Skin of body (tissue), 2 donors: ENCODE measurements around the gene CDRT15. TPM values are rescaled to one million over a fixed set of nuclear protein-coding genes. Genes with fewer than 3 reads are reported as not detected.
"Not testable (repeated sequence)": the region's sequence is repeated elsewhere in the genome, so short reads cannot be mapped to it uniquely, and the experiment has no call there.

ENCODE experiments used
- DNase-seq: peaks from one replicate; lab custom pipeline; 2025; lab: John Stamatoyannopoulos, UW
- total RNA-seq: library from RNA; depleted of rRNA; stranded (reverse); fragments of >200 nt; gene quantifications from one replicate; pipeline ENCODE4 v1.2.3, GENCODE V29; 2014

Gene CDRT15
- total RNA-seq, 1 donor from 2014 or later = not detected

DNA sequence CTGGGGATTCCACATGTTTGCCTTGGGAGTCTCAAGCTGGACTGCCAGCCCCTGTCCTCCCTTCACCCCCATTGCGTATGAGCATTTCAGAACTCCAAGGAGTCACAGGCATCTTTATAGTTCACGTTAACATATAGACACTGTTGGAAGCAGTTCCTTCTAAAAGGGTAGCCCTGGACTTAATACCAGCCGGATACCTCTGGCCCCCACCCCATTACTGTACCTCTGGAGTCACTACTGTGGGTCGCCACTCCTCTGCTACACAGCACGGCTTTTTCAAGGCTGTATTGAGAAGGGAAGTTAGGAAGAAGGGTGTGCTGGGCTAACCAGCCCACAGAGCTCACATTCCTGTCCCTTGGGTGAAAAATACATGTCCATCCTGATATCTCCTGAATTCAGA, 28.9 kb downstream of the CDRT15 start:
- no peak for DNase-seq

DNA sequence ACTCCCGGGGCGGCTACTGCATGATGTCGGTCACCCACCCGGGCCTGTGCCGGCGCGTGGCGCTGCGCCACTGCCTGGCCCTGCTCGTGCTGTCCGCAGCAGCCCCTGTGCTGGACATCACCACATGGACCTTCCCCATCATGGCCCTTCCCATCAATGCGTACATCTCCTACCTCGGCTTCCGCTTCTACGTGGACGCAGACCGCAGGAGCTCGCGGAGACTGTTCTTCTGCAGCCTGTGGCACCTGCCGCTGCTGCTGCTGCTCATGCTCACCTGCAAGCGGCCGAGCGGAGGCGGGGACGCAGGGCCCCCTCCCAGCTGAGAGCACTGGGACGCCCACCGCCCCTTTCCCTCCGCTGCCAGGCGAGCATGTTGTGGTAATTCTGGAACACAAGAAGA, 29.8 kb downstream of the CDRT15 start:
- DNase-seq = no peak

DNA sequence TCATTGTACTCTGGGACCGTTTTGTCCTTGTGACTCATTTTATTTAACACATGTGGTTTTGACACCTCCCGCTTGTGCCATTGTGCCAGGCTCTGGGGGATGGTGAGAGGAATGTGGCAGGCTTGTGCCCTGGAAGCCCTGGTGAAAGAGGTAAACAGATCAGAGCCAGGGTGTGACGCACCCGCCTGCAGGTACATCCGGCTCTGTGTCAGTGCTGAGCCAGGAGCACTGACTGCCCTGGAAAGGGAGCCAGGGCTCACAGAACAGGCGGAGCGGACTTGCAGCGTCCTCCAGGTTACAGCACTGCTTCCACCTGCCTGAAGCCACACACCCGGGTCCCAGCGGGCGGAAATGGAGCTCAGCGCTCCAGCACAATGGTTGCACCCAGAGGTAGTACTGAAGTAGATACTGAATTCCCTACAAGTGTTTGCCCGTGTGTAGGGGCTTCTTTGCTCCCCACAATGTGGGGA, 30.6 kb downstream of the CDRT15 start:
- no peak for DNase-seq

DNA sequence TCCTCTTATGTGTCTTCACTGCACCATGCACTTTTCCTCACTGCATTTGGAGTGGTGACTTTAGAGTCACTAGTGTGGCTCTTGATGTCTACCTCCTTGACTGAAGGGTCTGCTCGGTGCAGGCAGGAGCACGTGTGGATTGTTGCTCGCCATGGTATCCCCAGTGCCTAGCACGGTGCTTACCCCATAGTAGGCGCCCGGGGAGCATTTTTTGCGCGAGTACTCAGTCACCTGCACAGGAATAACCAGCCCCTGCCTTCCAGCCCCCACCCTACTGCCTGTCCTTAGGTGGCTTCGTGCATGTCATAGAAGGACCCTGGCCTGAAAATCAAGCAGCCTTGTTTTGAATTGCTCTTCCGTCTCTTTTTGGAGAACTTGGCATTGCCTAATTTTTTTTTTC, 31.3 kb downstream of the CDRT15 start:
- no peak for DNase-seq

DNA sequence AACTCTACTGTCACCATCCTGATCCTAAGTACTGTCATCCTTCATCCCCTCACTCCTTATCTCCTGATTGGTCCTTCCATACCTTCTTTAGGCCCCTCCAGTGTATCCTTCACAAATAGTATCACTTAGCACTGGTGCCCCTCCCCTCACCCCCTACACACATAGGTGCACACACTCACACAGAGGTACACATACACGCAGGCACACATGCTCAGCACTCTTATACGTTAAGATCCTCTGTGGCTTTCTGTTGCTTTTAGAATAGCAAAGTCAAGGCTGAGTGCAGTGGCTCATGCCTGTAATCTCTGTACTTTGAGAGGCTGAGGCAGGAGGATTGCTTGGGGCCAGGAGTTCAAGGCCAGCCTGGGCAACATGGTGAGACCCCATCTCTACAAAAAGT, 32.1 kb downstream of the CDRT15 start:
- DNase-seq = no peak

DNA sequence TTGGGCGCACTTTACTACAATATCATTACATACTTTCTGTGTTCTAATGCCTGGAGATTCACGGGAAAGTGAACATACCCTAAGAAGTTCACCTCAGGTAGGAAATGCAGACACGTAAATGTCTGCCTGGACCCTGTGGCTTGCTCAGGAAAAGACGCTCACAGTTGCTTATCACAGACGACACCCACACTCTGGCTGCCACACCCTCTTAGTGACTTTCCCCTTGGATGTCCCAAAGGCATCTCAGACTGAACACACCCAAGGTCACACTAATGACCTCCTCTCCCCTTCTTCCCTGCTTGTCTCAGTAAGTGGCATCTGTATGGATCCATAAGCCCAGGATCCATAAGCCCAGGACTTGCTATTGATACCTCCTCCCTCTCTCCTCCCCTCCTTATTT, 32.6 kb downstream of the CDRT15 start:
- no peak for DNase-seq

DNA sequence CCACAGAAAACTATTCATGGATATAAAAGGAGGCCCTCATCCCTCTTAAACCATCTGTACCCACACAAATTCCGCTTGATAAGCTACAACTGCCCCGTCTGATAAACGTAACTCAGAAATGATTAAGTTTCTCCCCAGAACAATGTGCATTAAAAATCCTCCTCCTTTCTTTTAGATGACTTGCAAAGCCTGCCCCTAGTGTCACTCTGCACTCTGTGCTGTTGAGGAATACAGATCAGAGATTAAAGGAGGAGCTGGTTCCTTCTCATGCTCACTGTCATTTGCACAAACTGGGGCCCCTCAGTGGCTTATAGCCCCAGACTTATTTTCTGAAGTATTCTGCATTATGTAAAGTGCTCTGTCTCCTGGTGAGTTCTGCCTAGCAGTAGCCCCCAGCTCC, 33.3 kb downstream of the CDRT15 start:
- no peak for DNase-seq

DNA sequence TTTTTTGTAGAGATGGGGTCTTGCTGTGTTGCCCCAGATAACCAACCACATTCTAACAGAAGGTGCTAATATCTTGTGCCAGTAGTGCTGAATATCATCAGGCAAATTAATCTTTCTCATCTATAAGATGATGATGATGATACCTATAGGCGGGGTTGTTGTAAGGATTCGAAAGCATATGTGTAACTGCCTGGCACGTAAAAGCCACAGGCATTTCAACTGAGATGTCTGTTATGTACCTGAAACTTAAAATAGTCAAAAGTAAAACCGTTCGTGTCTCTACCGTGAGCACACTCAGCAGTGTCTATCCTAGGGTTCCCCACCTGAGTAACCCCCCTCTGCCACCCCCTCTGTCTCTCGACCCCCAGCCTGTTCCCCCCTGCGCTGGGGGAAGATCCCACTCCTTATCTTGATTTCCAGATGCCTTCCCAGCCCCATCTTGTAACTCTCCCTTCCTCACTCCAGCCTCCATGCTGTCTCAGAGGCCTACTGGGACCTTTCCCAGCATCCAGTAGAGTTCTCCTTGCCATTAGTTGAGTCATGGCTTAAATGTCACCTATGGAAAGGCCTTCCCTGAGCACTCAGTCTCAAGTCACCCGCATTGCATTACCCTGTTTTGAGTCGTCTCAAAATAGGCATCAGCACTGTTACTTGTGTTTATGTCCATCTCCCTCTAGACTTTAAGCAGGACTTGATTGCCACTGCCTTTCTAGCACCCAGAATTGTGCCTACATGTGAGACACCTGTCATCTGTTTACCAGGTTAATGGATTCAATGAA, 34.1 kb downstream of the CDRT15 start:
- no peak for DNase-seq

DNA sequence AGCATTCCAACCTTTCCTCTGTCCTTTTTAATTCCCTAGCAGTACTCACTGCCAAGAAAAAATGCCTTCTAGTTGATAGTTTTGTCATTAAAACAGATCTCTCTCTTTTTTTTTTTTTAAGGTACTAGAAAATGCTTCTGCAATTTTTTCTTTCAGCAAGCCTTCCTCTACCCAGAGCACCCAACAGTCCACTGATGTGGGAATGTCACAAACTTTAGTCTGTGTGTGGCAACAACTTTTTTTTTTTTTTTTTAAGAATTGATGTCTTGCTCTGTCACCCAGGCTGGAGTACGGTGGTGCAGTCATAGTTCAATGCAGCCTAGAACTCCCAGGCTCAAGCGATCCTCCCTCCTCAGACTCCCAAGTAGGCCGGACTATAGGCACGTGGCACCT, 34.7 kb downstream of the CDRT15 start:
- DNase-seq = no peak

DNA sequence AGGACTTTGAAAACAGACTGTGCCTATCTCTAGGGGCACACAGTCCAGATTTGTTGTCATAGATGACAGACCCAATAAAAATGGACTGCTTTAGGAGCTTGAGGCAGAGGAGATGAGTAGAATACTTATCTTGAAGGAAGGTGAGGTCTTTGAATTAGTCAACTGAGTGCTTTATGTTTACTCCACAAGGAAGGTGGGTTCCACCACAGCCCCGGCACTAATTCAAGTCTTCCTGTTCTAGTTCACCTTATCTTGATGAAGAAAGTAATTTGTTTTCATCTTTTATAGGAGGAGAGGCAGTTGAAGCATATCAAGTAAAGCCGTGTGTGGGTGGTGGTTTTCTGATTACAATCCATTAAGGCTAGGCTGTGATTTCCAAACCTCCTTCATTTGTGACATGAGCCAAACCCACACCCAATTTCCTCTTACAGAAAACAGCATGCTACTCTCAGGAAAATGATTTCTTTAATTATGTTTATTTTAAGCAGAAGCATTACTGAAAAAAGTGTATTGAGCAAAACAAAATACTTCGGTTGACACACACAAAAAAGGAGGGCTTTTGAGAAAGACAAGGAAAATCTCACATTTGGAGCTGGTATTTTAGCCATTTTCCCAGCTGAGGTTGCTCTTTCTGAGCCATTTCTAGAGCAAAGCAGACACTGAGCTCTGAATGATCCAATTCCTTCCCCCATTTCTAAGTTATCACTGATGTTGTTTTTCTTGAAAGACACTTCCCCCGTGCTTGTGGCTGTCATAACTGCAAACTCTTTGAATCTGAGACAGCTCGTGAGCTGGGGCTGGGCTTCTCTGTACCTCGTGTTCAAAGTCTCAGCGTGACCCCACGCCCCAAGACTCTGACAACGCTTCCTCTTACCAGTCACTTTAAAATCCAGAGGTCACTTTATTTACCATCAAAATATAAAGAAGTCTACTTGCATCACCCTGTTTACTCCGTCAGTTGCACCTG, 35.4 kb downstream of the CDRT15 start:
- no peak for DNase-seq

DNA sequence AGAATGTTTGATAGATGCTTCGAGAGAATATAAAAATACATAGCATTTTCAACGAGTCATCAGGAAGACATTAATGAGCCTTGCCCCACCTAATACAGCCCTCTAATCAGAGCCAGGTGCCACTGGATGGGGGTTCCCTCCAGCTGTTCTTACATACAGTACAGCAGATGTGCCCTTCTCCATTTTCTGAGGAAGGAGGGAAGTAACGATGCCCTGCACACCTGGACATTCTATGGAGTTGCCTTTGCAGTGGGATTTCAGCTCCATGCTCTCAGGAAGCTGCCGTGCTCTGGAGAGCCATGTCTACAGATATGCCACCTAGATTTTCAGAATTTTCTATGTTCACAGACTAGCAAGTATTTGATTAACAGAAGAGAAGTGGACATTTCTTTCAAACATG, 36.3 kb downstream of the CDRT15 start:
- DNase-seq = no peak

DNA sequence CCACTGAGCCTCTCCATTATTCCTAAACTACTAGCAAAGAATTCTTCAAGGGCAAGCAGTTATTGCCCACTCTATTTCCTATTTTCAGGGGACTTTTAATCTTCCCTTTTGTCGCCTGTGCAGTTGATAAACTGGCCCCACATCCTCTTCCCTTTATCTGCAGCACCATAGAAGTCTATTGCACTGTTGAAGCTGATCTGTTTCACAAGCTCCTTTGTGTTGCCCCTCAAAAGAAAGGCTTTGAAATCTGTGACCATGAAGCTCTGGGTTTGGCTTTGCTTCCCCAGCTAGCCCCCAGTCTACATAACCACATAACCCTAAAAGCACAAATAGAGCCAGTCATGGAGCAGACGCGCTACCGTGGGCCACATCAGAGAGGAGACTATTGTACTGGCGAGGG, 37.1 kb downstream of the CDRT15 start:
- no peak for DNase-seq

DNA sequence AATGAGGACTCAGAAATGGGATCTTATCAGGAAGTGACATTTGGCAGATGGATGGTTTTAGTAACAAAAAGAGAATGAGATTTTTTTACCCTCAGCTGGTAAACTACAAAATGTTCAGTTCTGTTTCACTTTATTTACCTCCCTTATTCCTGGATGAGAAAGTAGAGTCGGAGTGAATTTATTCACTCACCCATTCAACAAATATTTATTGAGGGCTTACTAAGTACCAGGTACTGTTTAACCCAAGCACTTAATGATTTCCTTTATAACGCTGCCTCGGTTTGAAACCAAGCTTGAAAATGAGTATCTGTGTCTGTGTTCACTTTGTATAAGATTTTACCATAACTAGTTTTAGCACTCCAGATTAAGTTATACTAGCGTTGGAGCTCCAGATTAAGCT, 38.1 kb downstream of the CDRT15 start:
- no peak for DNase-seq

DNA sequence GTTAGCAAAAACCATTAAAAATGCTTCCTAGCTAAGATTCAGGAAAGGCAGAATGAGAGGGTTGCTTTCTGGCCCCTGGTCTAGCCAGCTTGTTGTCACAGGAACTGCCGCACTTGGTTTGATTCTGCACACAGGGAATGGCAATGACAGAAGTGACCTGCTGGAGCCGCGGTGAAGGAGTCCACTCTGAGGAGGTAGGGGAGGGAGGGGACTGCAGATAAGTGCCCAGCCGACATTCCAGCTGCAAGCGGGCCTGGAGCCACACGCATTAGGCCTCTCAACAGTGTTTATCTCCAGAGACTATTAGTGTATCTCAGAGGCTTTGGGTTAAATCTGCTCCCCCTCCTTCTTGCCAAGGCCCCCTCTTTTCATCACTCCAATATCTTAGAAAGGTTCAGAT, 38.6 kb downstream of the CDRT15 start:
- DNase-seq = no peak

DNA sequence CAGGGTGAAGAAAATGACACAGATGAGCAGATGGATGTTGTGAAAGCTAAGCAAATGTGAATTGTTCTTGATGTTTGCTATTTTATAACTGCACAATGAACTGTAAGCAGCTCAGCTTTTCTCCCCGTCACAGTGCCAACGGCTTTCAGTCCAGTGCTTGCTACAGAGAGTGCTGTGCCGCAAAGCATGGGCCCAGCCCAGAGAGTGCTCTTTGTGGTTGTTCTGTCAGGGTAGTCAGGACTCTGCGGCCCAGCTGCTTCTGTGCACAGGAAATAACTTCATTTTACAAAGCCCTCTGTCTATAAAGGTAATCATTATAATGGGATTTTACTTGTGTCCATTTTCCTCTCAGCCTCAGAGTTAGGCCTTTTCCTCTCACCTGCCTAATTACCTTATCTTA, 39.1 kb downstream of the CDRT15 start:
- DNase-seq = no peak

DNA sequence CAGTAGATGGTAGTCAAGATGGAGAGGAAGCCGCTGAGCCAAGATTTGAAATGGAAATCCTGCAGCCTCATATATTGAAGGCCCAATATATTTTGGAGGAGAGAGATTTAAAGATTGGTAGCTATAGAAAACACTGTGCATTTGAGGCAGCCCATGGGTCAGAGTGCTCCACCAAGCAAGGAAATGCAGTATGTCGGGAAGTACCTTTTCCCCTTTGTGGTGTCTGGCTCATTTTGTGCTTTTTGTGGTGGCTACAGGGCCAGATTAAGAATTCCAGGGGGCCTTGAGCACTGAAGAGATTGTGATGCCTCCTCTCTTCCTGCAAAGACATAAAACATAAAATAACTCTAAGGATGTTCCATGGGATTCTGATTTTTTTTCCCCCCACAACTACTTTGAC, 39.6 kb downstream of the CDRT15 start:
- DNase-seq = no peak

DNA sequence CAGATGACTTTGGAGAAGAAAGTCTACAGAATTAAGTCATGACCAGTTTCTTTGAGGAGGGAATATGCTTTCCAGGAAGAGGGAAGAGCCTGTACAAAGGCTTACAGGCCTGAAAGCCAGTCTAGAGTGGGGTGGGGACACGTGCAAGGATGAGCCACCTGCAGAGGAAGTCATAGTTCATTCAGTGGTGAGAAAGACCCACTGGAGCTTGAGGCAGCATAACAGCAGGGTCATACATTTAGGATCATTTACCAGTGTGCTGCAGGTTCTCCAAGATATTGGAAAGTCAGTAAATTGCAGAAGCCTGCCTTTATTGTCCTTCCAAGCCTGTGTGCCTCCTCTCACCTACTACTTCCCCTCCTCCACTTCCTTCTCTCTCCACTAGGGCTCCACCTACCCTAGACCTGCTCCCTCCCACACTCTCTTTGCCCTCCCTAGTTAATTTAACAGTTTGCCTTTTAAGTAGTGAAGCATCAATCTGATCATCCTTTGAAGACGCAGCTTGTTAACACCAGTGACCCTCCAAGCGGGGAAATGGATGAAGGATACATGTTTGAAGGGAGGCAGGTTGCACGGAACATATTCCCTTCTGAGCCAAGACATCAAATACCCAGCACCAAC, 40.2 kb downstream of the CDRT15 start:
- no peak for DNase-seq

DNA sequence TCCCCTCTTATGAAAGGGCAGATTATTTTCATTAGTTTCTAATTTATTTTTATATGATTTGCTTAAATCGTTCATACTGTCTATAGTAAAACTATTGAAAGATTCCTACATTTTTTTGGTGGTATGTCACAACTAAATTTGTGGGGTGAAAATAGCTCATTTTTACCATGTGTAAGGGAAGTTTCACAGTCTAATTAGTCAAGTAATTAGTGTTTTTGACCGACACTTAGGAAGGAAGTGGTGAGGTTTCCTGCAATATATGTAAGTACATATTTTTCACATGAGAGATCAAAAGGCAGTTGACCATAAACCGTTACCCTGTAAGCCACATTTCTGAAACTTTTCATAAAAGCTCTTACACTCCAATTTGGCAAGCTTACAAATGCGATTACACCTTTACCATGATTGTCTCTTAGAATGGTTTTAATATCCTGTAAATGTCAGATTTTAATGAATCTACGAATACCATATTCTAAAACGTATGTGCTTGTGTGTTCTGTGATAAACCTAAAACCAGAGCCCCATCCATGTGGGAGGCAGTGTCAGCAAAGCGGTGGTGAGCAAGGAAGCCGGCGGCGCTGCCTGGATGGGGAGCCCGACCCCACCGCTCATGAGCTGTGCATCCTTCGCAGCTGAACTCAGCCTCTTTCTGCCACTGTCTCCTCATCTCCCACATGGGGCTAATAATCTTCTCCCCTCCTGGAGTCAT, 43.9 kb downstream of the CDRT15 start:
- not testable (repeated sequence) for DNase-seq

DNA sequence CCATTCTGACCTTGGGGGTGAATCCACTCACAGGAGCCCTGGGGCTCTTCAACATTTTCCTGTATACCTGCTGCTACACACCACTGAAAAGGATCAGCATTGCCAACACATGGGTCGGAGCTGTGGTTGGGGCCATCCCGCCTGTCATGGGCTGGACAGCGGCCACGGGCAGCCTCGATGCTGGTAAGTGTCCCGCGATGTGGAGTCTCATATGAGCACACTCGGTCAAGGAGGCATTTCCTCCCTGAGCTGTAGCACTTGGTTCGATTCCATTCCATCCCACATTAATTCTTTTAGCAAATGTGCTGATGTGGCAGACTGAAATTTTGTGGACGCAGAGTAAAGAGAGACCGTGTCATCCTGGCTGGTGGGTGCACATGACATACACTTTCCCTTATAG, 44.6 kb downstream of the CDRT15 start:
- DNase-seq = not testable (repeated sequence)

DNA sequence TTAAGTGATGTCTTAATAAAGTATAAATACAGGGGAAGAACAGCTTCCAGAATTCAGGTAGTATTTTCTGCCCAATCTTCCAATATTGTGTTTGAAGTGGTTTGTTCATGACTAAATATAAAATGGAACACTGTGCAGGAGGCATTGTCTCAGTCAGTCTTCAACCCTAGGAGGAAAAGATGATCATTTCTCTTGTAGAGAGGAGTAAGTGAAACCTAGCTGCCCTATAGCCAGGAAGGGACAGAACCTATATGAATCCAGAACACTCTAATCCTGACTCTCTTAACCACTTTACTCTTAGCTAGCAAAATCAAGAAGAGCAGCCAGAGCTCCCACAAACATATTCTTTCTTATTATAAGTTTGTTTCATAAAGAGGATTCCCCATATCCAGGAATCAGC, 45.2 kb downstream of the CDRT15 start:
- not testable (repeated sequence) for DNase-seq

DNA sequence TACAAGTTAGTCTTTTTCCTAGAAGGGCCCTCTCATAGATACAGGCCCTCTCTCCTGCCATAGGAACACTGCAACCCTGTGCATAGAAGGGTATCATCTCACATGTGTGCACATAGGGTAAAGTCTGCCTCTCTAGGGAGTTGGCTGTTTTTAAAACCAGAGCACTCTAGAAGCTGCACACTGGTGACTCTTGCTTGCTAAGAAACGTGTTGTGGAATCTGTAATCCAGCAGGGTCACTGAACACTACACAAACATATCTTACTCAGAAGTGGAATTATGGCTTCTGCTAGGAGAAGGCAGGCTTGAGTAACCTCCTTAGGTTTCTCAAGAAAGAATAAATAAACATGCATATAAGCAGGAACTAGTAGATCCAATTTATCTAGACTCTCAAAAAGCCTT, 45.9 kb downstream of the CDRT15 start:
- DNase-seq = not testable (repeated sequence)
